ENCODE measurements around the gene RELB.

Gene RELB

DNA sequence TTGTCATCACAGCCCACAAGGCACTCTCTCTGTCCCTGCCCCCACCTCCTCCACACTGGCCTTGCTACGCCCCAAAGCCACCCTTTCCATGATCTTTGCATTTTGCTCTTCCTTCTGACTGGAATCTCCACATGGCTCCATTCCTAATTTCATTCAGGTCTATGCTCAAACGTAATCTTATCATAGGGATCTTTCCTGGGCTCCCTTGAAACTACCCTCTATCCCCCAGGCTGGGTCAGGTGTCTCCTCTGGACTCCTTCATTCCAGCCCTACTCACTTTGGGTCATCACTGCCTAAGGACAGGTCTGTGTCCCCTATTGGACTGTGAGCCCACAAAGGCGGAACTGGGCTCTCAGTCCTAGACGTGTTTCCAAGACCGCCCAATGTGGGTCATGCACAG is 80.9 kb downstream of the RELB start:
- TF ChIP-seq, protein P1, sequence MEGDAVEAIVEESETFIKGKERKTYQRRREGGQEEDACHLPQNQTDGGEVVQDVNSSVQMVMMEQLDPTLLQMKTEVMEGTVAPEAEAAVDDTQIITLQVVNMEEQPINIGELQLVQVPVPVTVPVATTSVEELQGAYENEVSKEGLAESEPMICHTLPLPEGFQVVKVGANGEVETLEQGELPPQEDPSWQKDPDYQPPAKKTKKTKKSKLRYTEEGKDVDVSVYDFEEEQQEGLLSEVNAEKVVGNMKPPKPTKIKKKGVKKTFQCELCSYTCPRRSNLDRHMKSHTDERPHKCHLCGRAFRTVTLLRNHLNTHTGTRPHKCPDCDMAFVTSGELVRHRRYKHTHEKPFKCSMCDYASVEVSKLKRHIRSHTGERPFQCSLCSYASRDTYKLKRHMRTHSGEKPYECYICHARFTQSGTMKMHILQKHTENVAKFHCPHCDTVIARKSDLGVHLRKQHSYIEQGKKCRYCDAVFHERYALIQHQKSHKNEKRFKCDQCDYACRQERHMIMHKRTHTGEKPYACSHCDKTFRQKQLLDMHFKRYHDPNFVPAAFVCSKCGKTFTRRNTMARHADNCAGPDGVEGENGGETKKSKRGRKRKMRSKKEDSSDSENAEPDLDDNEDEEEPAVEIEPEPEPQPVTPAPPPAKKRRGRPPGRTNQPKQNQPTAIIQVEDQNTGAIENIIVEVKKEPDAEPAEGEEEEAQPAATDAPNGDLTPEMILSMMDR (IDR thresholded peaks at IDR 0.05; ENCODE audit: poor library complexity, severe bottlenecking), result no peak
- H3K27ac ChIP-seq (ENCODE audit: poor library complexity, severe bottlenecking), result no peak overlapping the region
- peaks cover 44% of the 10 kb centered on the region for H3K36me3 ChIP-seq (ENCODE audit: low read depth)
- H3K4me3 ChIP-seq (ENCODE audit: severe bottlenecking), result no peak overlapping the region
- no peaks in the 10 kb centered on the region for H3K9me3 ChIP-seq (ENCODE audit: severe bottlenecking)
- no peak for DNase-seq (ENCODE audit: low spot score)
- no peak for ATAC-seq (ENCODE audit: low read depth)
- no peaks in the 10 kb centered on the region for H3K27me3 ChIP-seq (ENCODE audit: insufficient read depth, poor library complexity, severe bottlenecking)
- no peaks in the 10 kb centered on the region for H3K4me1 ChIP-seq (ENCODE audit: insufficient read depth, poor library complexity, severe bottlenecking)

DNA sequence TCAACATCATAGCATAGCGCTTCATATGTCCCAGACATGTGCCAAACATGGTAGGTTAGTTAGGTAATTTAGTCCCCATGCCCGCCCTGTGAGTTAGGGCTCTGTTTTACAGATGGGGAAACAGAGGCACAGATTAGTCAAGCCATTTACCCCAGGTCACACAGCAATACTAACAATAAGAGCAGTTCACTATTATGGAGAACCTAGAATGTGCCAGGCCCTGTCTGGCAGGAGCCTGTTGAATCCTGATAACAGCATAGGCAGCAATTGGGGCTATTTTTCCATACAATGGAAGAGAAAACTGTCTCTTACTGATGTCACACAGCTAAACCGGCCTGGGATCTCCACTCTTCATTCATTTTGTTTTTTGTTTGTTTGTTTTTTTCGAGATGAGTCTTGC is 85.2 kb downstream of the RELB start:
- DNase-seq (ENCODE audit: low spot score), result no peak
- H3K36me3 ChIP-seq (ENCODE audit: low read depth), result peaks cover 55% of the 10 kb centered on the region
- H3K4me3 ChIP-seq (ENCODE audit: severe bottlenecking), result no peak overlapping the region
- no peaks in the 10 kb centered on the region for H3K4me1 ChIP-seq (ENCODE audit: insufficient read depth, poor library complexity, severe bottlenecking)
- ATAC-seq (ENCODE audit: low read depth), result no peak
- no peaks in the 10 kb centered on the region for H3K9me3 ChIP-seq (ENCODE audit: severe bottlenecking)
- TF ChIP-seq, protein P1 (IDR thresholded peaks at IDR 0.05; ENCODE audit: poor library complexity, severe bottlenecking), result no peak
- H3K27me3 ChIP-seq (ENCODE audit: insufficient read depth, poor library complexity, severe bottlenecking), result no peaks in the 10 kb centered on the region
- H3K27ac ChIP-seq (ENCODE audit: poor library complexity, severe bottlenecking), result no peak overlapping the region

GRCh38 chr19:45087531-45087930 is 86.3 kb downstream of the RELB start:
- Histone ChIP-seq H3K27me3 (ENCODE audit: insufficient read depth, poor library complexity, severe bottlenecking) (no peaks in the 10 kb centered on the region), H3K36me3 (ENCODE audit: low read depth) (peaks cover 45% of the 10 kb centered on the region), H3K4me3 (ENCODE audit: severe bottlenecking) (no peak overlapping the region), H3K4me1 (ENCODE audit: insufficient read depth, poor library complexity, severe bottlenecking) (no peaks in the 10 kb centered on the region), H3K27ac (ENCODE audit: poor library complexity, severe bottlenecking) (no peak overlapping the region), H3K9me3 (ENCODE audit: severe bottlenecking) (no peaks in the 10 kb centered on the region)
- no peak for DNase-seq (ENCODE audit: low spot score)
- ATAC-seq (ENCODE audit: low read depth), result no peak
- TF ChIP-seq, protein P1 (IDR thresholded peaks at IDR 0.05; ENCODE audit: poor library complexity, severe bottlenecking), result no peak

Measured in RWPE2 (cell line).